NCI-H774 (cell line): ENCODE measurements around the gene ZKSCAN8.

Experiments used
- DNase-seq: peaks from one replicate; lab custom pipeline; 2025; lab: John Stamatoyannopoulos, UW

Gene ZKSCAN8

GRCh38 chr6:28206928-28207509 is 65.3 kb downstream of the ZKSCAN8 start:
- no peak for DNase-seq

GRCh38 chr6:28207510-28208110 is 65.9 kb downstream of the ZKSCAN8 start:
- no peak for DNase-seq

GRCh38 chr6:28208111-28208659 is 66.5 kb downstream of the ZKSCAN8 start:
- DNase-seq, result no peak
